RWPE1 (cell line): ENCODE results near the gene PDK4.

Source experiments
- CTCF ChIA-PET: fragments of 350-600 bp; sonication (Branson Sonifier 250); formaldehyde crosslinking; extraction: SDS; loops from one replicate; lab custom pipeline; 2021; lab: Yijun Ruan, JAX
- POLR2A ChIA-PET: fragments of 400-600 bp; formaldehyde crosslinking; extraction: SDS; loops from one replicate; lab custom pipeline; 2020; ENCODE audit warnings: antibody characterized with exemption; ENCODE audit not compliant: low non-redundant PET; lab: Yijun Ruan, JAX
- DNase-seq: peaks from one replicate; pipeline ENCODE4 v3.0.0; 2012; ENCODE audit warnings: low spot score
- H3K27ac ChIP-seq: fragments of 450-650 bp; 2 replicates; pipeline ENCODE4 v1.5.1; 2017
- TF ChIP-seq, protein P1 (sequence below): fragments of 450-650 bp; conservative IDR thresholded peaks from 2 replicates; pipeline ENCODE4 v1.5.1; 2017; ENCODE audit warnings: low read depth, mild to moderate bottlenecking

PDK4 gene

DNA sequence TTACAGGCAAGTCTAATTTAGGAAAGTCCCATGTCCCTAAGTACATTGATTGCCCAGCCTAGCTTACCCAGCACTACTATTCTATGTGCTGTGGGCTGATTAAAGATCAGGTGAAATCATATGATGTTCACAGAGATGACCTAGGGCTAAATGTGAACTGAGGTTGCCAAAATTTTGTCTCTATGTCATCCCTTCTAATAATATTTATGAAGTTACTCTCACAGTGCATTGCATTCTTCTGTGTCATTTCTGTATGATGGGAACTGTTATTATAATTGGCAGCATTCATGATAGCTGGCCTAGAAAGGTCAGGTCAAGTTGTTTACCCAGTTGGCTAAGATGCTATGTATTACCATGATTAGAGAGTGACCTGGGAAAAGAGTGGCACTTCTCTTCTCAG, 2.8 kb upstream of the PDK4 start:
- DNase-seq, result no peak
- ChIA-PET CTCF (no interaction called here), POLR2A (no interaction called here)
- TF ChIP-seq, protein P1, sequence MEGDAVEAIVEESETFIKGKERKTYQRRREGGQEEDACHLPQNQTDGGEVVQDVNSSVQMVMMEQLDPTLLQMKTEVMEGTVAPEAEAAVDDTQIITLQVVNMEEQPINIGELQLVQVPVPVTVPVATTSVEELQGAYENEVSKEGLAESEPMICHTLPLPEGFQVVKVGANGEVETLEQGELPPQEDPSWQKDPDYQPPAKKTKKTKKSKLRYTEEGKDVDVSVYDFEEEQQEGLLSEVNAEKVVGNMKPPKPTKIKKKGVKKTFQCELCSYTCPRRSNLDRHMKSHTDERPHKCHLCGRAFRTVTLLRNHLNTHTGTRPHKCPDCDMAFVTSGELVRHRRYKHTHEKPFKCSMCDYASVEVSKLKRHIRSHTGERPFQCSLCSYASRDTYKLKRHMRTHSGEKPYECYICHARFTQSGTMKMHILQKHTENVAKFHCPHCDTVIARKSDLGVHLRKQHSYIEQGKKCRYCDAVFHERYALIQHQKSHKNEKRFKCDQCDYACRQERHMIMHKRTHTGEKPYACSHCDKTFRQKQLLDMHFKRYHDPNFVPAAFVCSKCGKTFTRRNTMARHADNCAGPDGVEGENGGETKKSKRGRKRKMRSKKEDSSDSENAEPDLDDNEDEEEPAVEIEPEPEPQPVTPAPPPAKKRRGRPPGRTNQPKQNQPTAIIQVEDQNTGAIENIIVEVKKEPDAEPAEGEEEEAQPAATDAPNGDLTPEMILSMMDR, result no peak
- no peak overlapping the region for H3K27ac ChIP-seq

DNA sequence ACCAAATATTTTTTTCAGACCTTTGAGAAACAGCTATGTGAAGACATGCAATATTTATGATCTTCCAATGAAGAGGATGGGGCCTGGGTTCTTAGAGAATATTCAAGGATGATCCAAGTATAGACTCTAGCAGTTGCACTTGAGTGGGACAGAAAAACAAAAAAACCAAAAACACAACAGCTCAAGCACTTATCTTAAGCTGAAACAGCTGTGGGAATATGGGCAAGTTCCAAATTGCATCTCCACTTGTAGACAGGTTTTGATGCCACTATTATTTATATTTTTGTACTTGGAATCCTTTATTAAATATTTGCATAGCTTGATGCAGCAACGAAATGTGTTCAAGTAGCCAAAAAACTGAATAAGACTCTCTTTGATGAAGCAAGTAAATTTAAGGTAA, 2.2 kb upstream of the PDK4 start:
- ChIA-PET CTCF (no interaction called here), POLR2A (no interaction called here)
- DNase-seq, result no peak
- no peak overlapping the region for H3K27ac ChIP-seq
- TF ChIP-seq, protein P1, result no peak

DNA sequence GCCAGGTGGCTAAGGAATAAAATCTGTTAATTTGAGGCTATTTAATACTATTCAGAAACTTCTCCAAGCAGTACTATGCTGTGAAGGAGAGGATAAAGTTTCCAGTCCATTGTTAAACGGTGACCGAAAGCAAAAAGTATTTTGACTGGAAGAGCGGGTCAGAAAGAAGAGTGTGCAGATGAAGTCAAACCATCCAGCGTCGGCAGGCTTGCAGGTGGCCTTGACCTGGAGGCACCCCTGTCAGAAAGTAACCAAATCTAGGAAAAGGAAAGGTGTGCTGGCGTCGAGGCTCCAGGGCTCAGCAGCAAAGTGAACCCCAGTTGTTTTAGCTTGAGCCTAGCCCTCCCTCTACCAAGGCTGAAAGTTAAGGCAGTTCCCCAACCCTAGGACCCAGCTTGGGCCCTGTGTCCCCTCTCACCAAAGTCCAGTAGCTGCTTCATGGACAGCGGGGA, 544 bp downstream of the PDK4 start:
- H3K27ac ChIP-seq, result no peak overlapping the region
- DNase-seq, result no peak
- TF ChIP-seq, protein P1, result no peak
- CTCF ChIA-PET, result no interaction called here
- POLR2A ChIA-PET, result no interaction called here

DNA sequence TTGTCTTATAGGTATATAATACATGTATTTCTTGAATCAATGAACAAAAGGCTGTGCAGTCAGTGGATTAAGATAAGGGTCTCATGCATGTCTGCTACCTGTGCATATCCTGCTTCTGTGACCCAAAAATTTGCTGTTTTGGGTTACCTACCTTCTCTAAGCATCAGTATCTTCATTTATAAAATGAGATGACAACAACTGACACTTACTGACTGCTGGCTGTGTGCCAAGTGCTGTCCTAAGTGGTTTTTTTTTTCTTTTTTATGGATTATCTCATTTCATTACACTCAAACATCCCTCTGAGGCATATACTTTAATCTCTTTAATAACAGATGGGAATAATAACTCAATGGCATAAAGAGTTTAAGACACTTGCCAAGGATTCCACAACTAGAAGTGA, 2.1 kb downstream of the PDK4 start:
- H3K27ac ChIP-seq, result no peak overlapping the region
- DNase-seq, result no peak
- POLR2A ChIA-PET, result no interaction called here
- CTCF ChIA-PET, result no interaction called here
- TF ChIP-seq, protein P1, result no peak

DNA sequence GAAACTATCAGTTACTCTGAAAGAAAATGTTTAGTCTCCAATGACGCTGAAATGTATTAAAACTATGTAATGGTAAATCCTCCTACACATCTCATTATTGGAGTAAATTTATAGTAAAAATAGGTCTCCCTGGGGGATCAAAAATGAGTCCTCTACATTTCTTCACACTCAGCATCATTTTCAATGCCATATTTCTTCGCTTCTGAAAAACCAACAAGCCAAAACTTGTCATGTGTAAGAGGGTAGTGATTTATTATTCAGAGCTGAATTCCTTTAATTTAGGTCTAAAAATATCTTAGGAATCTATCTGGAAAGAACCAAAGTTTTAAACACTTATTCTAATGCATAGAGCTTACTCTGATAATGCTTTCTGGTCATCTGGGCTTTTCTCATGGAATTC, 3.0 kb downstream of the PDK4 start:
- H3K27ac ChIP-seq, result no peak overlapping the region
- ChIA-PET POLR2A (no interaction called here), CTCF (no interaction called here)
- DNase-seq, result no peak
- TF ChIP-seq, protein P1, result no peak

DNA sequence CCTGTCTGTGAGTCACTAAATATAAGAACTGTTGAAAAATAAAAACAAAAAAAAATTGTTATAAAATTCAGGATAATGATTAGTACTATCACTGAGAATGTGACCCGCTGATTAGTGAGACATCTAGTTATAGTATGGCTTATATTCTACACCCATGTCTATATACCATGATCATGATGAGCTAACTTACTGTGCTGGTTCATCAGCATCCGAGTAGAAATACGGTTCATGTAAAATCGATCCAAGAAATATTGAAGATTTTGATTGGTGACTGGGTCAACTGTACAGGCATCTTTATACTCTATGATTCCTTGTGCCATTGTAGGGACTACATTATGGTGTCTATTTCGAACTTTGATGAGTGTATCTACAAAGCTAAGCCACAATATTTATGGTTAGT, 3.7 kb downstream of the PDK4 start:
- ChIA-PET POLR2A (no interaction called here), CTCF (no interaction called here)
- TF ChIP-seq, protein P1, result no peak
- no peak overlapping the region for H3K27ac ChIP-seq
- no peak for DNase-seq
